Measurements from ENCODE around the gene UQCC3. TPM values are rescaled to one million over a fixed set of nuclear protein-coding genes. Genes with fewer than 3 reads are reported as not detected.
"Not testable (repeated sequence)": the region's sequence is repeated elsewhere in the genome, so short reads cannot be mapped to it uniquely, and the experiment has no call there.

The UQCC3 gene
- total and polyA plus RNA-seq, 2 donors = 3.4 to 13.3 TPM

DNA sequence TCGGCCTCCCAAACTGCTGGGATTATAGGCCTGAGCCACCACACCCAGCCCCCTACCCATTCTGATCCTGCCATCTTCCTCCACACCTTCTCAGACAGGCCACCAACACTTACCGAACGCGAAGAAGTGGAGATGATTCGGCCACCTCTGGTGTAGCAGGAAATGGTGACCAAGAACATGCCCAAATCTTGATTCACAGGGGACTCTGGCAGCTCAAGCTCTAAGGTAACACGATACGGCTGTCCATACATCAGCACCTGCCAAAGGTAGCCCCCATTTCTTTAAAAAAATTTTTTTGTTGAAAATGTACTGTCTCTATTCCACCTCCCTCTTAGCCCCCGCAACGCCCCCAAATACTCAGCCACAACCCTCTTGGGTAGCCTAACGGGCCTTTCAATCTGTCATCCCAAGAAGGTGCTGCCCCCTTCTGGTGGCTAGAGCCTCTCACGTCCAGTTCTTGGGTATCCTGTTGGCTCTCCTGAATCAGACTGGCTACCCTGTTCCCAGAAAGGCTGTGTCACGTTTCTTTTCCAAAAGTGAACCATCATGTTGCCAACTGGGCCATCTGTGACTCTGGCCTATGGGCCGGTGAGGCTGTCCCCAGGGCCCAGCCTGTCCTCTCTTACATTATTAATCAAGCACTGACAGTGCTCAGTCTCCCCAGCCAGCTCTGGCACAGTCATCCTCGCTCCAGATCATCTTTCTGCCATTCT, 23.1 kb downstream of the UQCC3 start:
- H3K36me3 ChIP-seq (ENCODE audit: insufficient read depth) = peaks cover 7% of the 10 kb centered on the region
- WGBS = 47% methylated on average over 14 of the region's 14 CpGs
- no peak overlapping the region for H3K4me3 ChIP-seq (ENCODE audit: low read depth, low read length)
- H3K27ac ChIP-seq (ENCODE audit: low read depth) = no peak overlapping the region
- DNase-seq (ENCODE audit: extremely low spot score) = no peak
- no peaks in the 10 kb centered on the region for H3K4me1 ChIP-seq (ENCODE audit: insufficient read depth)

DNA sequence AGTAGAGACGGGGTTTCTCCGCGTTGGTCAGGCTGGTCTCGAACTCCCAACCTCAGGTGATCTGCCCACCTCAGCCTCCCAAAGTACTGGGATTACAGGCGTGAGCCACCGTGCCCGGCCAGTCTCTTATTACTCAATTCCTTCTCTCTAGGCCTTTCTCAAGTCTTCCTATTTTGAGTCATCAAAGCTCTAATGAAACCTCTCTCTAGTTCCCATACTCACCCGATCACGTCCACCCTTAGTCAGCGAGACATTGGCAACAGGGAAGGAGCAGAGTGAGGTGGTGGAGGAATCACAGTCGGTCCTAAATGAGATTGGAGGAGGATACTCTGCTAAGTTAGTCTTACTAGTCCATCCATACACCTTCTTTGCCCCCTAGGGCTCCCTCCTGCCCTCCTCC, 30.8 kb downstream of the UQCC3 start:
- 93% methylated on average over 11 of the region's 11 CpGs for WGBS
- no peak for DNase-seq (ENCODE audit: extremely low spot score)
- no peak overlapping the region for H3K27ac ChIP-seq (ENCODE audit: low read depth)
- H3K4me3 ChIP-seq (ENCODE audit: low read depth, low read length) = no peak overlapping the region
- H3K4me1 ChIP-seq (ENCODE audit: insufficient read depth) = no peaks in the 10 kb centered on the region
- no peaks in the 10 kb centered on the region for H3K36me3 ChIP-seq (ENCODE audit: insufficient read depth)

DNA sequence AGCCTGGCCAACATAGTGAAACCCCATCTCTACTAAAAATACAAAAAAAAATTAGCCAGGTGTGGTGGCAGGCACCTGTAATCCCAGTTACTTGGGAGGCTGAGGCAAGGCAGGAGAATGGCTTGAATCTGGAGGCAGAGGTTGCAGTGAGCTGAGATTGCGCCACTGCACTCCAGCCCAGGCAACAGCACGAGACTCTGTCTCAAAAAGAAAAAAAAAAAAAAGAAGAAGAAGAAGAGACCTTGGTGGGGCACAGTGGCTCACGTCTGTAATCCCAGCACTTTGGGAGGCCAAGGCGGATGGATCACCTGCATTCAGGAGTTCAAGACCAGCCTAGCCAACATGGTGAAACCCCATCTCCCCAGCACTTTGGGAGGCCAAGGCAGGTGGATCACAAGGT, 32.4 kb downstream of the UQCC3 start:
- not testable (repeated sequence) for H3K4me1 ChIP-seq (ENCODE audit: insufficient read depth); H3K36me3 ChIP-seq (ENCODE audit: insufficient read depth); H3K4me3 ChIP-seq (ENCODE audit: low read depth, low read length); DNase-seq (ENCODE audit: extremely low spot score); H3K27ac ChIP-seq (ENCODE audit: low read depth)
- WGBS = 94% methylated on average over 4 of the region's 4 CpGs

DNA sequence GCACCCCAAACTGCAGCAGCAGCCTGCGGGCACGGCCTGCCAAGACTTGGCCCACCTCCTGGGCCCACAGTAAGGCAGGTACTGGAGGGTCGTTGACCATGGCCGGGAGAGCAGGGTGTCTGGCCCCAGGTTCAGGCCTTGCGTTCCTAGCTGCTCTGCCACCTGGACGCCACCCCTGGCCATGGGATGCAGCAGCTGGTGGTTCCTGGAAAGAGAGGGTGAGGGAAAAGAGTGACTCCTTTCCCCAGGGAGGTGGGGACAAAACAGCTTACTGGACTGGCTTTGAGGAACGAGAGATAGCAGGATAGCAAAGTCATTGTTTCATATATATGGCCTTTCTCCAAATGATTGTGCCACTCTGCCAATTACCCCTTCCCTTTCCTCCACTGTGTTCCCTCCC, 33.9 kb downstream of the UQCC3 start:
- DNase-seq (ENCODE audit: extremely low spot score) = no peak
- Histone ChIP-seq H3K27ac (ENCODE audit: low read depth) (peak overlapping the region; percentile 11), H3K36me3 (ENCODE audit: insufficient read depth) (no peaks in the 10 kb centered on the region), H3K4me1 (ENCODE audit: insufficient read depth) (no peaks in the 10 kb centered on the region), H3K4me3 (ENCODE audit: low read depth, low read length) (peak overlapping the region; percentile 69)
- WGBS = 45% methylated on average over 7 of the region's 7 CpGs

DNA sequence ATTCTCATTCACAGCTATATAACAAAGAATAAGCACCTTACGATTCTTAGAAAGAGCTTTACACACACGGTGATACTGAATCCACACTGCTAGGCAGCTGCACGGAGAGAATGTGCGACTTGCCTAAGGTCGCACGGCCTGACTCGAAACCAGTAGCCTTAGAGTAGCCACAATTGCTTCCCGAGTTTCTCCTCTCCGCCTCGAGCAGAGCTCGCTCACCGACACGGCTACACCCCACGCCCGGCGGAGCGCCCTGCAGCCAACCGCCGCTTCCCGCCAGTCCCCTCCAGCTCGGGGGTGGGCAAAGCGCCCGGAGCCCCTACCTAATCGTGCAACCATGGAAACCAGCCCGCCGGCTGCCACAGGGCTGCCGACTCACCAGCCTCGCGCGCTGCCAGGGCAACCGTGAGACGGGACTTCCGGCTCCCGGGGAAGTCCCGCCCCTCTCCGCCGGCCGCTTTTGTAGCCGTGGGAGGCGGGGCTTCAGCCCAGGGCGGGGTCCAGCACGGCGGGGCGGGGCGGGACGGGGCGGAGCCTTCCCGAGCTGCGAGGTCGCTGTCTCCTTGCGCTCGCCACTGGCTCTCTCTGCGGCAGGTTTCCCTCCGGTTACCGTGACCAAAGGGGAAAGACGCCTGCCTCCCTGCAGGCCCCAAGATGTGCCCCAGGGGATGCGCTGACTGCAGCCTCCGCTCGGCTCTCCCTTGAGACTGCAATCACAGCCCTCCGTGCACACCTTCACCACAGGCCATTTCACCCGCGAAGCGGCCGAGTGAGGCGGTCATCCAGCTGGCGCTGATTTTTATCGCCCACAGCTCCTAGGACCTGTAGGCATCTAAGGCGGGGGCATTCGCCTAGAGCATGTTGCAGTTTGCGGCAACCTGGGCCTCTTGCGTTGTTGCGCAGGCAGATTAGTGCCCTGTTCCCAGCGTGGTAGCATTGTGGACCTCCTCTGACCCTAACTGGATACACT, 34.7 kb downstream of the UQCC3 start:
- H3K36me3 ChIP-seq (ENCODE audit: insufficient read depth) = no peaks in the 10 kb centered on the region
- peak; percentile 77 for DNase-seq (ENCODE audit: extremely low spot score)
- H3K4me1 ChIP-seq (ENCODE audit: insufficient read depth) = no peaks in the 10 kb centered on the region
- H3K4me3 ChIP-seq (ENCODE audit: low read depth, low read length) = peak overlapping the region; percentile 69
- 4% methylated on average over 73 of the region's 73 CpGs for WGBS
- H3K27ac ChIP-seq (ENCODE audit: low read depth) = no peak overlapping the region

DNA sequence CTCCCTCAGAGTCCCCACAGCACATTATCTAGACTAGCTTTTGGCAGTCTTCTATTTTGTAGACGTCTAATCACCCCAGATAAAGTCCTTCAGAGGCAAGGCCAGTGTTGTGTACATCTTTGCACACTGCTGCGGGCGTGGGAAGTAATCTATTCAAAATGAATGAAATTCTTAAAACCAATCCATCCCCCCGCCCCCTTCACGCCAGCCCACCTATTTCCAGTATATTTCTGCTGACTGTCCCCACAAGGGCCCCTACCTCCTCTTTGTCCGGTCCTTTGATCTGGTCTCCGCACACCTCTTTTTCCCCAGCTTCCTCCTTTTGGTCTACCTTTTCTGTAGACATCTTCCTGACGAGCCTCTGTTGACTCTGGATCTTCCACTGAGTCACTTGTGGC, 35.4 kb downstream of the UQCC3 start:
- Histone ChIP-seq H3K36me3 (ENCODE audit: insufficient read depth) (no peaks in the 10 kb centered on the region), H3K4me3 (ENCODE audit: low read depth, low read length) (peak overlapping the region; percentile 69), H3K27ac (ENCODE audit: low read depth) (no peak overlapping the region), H3K4me1 (ENCODE audit: insufficient read depth) (no peaks in the 10 kb centered on the region)
- WGBS = 73% methylated on average over 8 of the region's 8 CpGs
- no peak for DNase-seq (ENCODE audit: extremely low spot score)

DNA sequence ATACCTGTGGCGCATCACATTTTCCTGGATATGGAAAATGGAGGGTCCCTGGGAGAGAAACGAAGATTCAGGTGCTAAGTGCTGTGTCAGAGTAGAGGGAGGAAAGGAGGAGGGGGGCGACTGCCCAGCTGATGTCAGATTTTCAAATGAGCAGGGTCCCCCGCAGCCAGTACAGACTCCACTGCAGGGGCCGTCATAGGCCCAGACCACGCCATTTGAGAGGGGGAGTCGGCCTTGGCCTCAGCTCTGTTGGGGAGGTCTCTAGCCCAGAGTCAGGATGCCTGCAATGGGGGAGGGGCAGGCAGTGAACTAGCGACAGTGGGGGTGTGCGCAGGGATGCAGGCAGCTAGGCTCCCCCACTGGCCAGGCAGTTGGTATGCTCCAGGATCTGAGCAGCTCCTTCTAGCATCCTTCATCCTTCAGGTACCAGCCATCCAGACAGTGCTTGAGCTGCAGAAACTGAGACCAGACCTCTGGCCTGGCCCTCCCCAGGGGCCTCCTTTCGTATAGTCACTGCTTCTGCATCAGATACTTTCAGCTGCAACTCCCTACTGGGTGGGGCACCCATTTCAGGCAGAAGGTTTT, 35.9 kb downstream of the UQCC3 start, which contains the start of the genes BSCL2 and GNG3:
Gene BSCL2, minus strand, starts transcription at position 148 of the 585 bp plus-strand sequence. CDS start 229 bp downstream, outside the sequence.
Gene GNG3, plus strand, starts transcription at position 400 of the 585 bp plus-strand sequence. CDS start 620 bp downstream, outside the sequence.
- peak within 1 kb of the TSS; percentile 69 for H3K4me3 ChIP-seq (ENCODE audit: low read depth, low read length)
- 74% methylated on average over 10 of the region's 10 CpGs for WGBS
- DNase-seq (ENCODE audit: extremely low spot score) = peak; percentile 43
- no peaks in the 10 kb centered on the region for H3K4me1 ChIP-seq (ENCODE audit: insufficient read depth)
- H3K36me3 ChIP-seq (ENCODE audit: insufficient read depth) = no peaks in the 10 kb centered on the region
- no peak within 1 kb of the TSS for H3K27ac ChIP-seq (ENCODE audit: low read depth)

DNA sequence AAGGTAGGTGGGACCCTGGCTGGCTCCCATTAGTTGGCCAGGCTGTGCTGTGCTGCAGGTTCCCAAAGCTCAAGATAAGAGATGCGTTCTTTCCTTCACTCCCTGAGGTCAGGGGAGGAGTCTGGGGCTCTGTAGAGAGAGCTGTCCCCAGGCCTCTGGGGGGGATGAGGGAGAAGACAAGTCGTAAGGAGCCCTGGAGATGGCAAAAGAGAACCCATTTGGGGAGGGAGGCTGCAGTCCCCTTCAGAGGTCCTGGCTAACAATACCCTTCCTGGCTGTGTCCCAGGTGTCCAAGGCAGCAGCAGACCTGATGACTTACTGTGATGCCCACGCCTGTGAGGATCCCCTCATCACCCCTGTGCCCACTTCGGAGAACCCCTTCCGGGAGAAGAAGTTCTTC, 36.9 kb downstream of the UQCC3 start:
- H3K4me1 ChIP-seq (ENCODE audit: insufficient read depth) = no peaks in the 10 kb centered on the region
- H3K4me3 ChIP-seq (ENCODE audit: low read depth, low read length) = peak overlapping the region; percentile 40
- WGBS = 73% methylated on average over 5 of the region's 5 CpGs
- H3K36me3 ChIP-seq (ENCODE audit: insufficient read depth) = no peaks in the 10 kb centered on the region
- no peak for DNase-seq (ENCODE audit: extremely low spot score)
- peak overlapping the region; percentile 82 for H3K27ac ChIP-seq (ENCODE audit: low read depth)

DNA sequence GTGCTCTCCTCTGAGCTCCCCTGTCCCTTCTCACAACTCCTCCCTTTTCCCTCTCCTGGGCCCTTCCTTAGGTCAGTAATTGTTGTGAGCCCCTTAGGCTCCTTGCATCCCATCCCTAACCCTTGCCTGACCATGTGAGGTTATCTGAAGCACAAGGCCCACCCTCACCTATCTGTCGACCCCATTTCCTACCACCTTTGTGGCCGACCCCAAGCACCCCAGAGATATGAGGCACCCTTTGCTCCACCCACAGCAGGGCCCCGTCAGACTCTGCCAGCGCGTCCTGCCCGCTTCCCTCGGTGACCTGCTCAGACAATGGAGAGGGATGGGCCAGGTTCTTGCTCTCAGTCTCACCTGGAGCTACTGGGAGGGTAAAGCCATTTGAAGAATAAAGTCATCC, 37.3 kb downstream of the UQCC3 start:
- no peak for DNase-seq (ENCODE audit: extremely low spot score)
- Histone ChIP-seq H3K4me1 (ENCODE audit: insufficient read depth) (no peaks in the 10 kb centered on the region), H3K27ac (ENCODE audit: low read depth) (peak overlapping the region; percentile 82), H3K36me3 (ENCODE audit: insufficient read depth) (no peaks in the 10 kb centered on the region), H3K4me3 (ENCODE audit: low read depth, low read length) (peak overlapping the region; percentile 40)
- 6% methylated on average over 7 of the region's 7 CpGs for WGBS

DNA sequence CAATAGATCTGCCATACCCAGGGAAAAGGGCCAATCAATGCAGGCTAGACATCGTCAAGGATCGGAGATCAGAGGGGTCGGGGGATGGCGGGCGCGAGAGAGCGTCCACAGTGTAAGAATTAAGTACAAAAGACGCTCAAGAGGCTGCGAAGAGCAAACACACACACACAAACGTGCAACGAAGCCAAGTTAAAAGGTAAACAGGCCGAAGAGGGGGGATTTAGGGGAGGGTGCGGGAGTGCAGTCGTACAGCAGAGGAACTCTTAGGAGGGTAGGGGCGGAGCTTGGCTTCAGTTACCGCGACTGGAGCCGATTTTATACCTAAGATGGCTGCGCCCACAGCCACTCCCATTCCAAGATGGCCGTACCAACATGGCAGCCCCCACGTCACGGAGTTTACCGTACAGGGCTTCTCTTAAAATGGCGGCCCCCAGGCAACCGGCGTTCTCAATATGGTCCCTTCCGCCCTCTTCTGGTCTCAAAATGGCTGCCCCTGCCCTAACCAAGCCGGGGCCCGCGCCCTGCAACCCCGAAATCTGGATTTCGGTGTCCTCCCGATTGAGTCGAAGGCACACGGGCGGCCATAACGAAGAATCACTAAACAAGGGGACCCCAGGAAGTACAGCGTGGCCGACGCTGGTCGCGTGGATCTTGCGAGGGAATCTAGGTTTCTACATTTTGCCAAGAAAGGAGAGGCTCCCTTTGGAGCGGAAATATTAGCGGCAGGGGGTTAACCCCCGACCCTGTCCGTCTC, 38.0 kb downstream of the UQCC3 start:
- Histone ChIP-seq H3K4me1 (ENCODE audit: insufficient read depth) (no peaks in the 10 kb centered on the region), H3K36me3 (ENCODE audit: insufficient read depth) (no peaks in the 10 kb centered on the region), H3K27ac (ENCODE audit: low read depth) (peak overlapping the region; percentile 89), H3K4me3 (ENCODE audit: low read depth, low read length) (peak overlapping the region; percentile 40)
- DNase-seq (ENCODE audit: extremely low spot score) = peak; percentile 97
- WGBS = 1% methylated on average over 47 of the region's 47 CpGs

DNA sequence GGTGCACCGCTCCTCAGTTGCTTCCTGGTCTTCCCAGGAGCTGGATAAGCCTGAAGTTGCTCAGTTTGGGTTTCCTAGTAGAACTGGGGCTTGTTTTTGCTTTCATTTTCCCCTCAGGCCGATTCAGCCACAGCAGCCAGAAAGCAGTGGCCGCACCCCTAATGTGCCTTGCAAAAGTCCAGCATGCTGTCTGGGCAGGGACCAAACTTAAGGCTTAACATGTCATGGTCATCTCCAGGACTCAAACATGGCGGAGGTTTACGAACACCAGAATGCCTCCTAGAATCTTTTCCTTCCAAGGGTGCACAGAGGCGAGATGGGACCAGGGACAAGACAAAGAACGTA, 38.5 kb downstream of the UQCC3 start:
- no peaks in the 10 kb centered on the region for H3K4me1 ChIP-seq (ENCODE audit: insufficient read depth)
- H3K36me3 ChIP-seq (ENCODE audit: insufficient read depth) = no peaks in the 10 kb centered on the region
- H3K27ac ChIP-seq (ENCODE audit: low read depth) = peak overlapping the region; percentile 89
- 41% methylated on average over 7 of the region's 7 CpGs for WGBS
- H3K4me3 ChIP-seq (ENCODE audit: low read depth, low read length) = peak overlapping the region; percentile 34
- no peak for DNase-seq (ENCODE audit: extremely low spot score)

DNA sequence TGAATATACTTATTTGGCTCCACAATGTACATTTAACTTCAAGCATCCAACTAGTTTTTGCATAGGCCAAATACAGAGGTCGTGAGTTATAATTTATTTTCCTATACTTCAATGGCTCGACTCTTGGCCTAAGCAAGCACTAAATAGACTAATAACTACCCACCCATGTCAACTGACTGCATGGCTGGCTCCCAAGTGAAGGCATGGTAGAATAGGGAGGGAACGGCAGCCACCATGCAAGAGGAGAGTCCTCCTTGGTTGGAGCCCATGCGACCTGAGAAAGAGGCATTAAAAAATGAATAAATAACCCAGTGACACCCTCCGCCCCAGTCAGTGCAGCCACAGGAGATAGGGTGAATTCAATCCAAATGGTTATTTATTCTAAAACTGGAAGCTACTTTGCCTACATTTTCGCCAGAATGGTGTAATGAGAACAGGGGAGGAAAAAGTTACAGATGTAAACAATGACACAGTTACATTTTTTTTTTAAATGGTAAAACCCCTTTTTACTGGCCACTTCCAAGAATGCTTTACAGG, 40.9 kb downstream of the UQCC3 start:
- peaks cover 7% of the 10 kb centered on the region for H3K36me3 ChIP-seq (ENCODE audit: insufficient read depth)
- no peak overlapping the region for H3K27ac ChIP-seq (ENCODE audit: low read depth)
- no peak for DNase-seq (ENCODE audit: extremely low spot score)
- no peaks in the 10 kb centered on the region for H3K4me1 ChIP-seq (ENCODE audit: insufficient read depth)
- H3K4me3 ChIP-seq (ENCODE audit: low read depth, low read length) = no peak overlapping the region
- WGBS = 72% methylated on average over 6 of the region's 6 CpGs

DNA sequence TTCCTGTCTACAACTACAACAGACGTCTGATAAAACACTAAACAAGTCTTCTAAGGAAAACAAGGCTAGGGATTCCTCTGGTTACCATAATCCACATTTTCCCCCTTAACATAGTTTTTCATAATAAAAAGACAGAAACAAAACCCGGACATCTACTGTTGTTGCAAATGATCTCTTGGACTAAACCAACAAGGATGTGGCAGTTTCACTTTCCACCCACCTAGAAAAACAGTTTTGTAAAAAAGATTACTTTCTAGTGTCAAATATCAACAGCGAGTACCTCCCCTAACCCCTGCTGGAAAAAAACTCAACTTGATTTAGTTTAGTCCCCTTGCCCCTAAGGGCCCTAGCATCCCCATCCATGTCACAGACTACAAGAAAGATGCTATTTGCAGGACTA, 41.4 kb downstream of the UQCC3 start:
- DNase-seq (ENCODE audit: extremely low spot score) = no peak
- no peak overlapping the region for H3K27ac ChIP-seq (ENCODE audit: low read depth)
- peaks cover 9% of the 10 kb centered on the region for H3K36me3 ChIP-seq (ENCODE audit: insufficient read depth)
- 59% methylated on average over 3 of the region's 3 CpGs for WGBS
- no peaks in the 10 kb centered on the region for H3K4me1 ChIP-seq (ENCODE audit: insufficient read depth)
- H3K4me3 ChIP-seq (ENCODE audit: low read depth, low read length) = no peak overlapping the region

All from urinary bladder (tissue), 4 donors.